ENCODE data around the gene CCSAP.
"Not testable (repeated sequence)": the region's sequence is repeated elsewhere in the genome, so short reads cannot be mapped to it uniquely, and the experiment has no call there.

CCSAP gene

GRCh38 chr1:229379846-229380245 lies 37.0 kb upstream of the CCSAP start:
- no peaks in the 10 kb centered on the region for H3K27me3 ChIP-seq (replicated peaks; ENCODE audit: control insufficient read depth, insufficient read depth, low read length, poor library complexity, severe bottlenecking)
- DNase-seq: no peak

DNA sequence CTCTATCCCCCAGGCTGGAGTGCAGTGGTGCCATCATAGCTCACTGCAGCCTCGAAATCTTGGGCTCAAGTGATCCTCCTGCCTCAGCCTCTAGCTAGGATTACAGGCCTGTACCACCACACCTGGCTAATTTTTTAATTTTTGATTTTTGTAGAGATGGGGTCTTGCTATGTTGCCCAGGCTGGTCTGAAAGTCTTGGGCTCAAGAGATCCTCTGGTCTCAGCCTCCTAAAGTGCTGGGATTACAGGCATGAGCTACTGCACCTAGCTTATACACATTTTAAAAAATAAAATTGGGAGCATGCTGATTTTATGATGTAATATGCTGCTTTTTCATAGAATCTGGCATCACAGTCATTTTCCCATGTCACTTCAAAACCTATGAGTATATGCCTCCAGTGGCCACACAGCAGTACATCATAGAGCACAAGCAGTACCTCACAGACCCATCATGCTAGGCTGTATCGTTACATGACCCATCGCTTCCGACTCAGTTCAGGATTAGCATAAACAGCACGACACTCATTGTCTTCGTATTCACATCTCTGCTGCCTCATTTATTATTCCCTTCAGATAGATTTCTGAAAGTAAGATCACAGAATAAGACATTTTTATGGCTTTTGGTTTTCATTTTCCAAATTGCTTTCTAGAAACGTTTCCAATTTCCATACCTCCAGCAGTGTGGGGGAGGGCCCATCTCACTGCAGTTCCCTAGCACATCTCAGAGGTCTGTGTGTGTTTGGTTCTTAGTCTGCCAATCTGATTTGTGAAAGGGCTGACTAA lies 35.9 kb upstream of the CCSAP start:
- H3K27me3 ChIP-seq (replicated peaks; ENCODE audit: control insufficient read depth, insufficient read depth, low read length, poor library complexity, severe bottlenecking): no peaks in the 10 kb centered on the region
- H3K4me3 ChIP-seq (ENCODE audit: insufficient read depth, low read depth, low read length, poor library complexity, severe bottlenecking): no peak overlapping the region
- H3K9me3 ChIP-seq (ENCODE audit: control insufficient read depth, low read length): no peaks in the 10 kb centered on the region
- no peaks in the 10 kb centered on the region for H3K4me1 ChIP-seq (ENCODE audit: control insufficient read depth, insufficient read depth, low read length, poor library complexity, severe bottlenecking)
- no peak for DNase-seq
- H3K36me3 ChIP-seq (ENCODE audit: control insufficient read depth, insufficient read depth, low read length): no peaks in the 10 kb centered on the region
- H3K27ac ChIP-seq (ENCODE audit: insufficient read depth, low read length, poor library complexity, severe bottlenecking): no peak overlapping the region

More at GRCh38 chr1:229379846-229380245, 37.0 kb upstream of the CCSAP start:
- Histone ChIP-seq H3K36me3 (ENCODE audit: control insufficient read depth, insufficient read depth, low read length) (no peaks in the 10 kb centered on the region), H3K4me1 (ENCODE audit: control insufficient read depth, insufficient read depth, low read length, poor library complexity, severe bottlenecking) (no peaks in the 10 kb centered on the region), H3K27ac (ENCODE audit: insufficient read depth, low read length, poor library complexity, severe bottlenecking) (no peak overlapping the region), H3K9me3 (ENCODE audit: control insufficient read depth, low read length) (no peaks in the 10 kb centered on the region), H3K4me3 (ENCODE audit: insufficient read depth, low read depth, low read length, poor library complexity, severe bottlenecking) (no peak overlapping the region)

DNA sequence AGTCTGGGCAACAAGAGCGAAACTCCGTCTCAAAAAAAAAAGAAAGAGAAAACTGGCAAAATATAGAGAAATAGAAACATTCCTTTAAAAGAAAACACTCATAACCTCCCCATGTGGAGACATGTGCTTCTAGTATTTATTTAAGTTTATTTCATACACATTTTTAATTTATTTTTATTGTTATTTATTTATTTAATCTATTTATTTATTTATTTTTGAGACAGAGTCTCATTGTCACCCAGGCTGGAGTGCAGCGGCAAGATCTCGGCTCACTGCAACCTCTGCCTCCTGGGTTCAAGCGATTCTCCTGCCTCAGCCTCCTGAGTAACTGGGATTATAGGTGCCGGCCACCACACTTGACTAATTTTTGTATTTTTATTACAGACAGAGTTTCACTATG lies 35.2 kb upstream of the CCSAP start:
- DNase-seq: not testable (repeated sequence)

DNA sequence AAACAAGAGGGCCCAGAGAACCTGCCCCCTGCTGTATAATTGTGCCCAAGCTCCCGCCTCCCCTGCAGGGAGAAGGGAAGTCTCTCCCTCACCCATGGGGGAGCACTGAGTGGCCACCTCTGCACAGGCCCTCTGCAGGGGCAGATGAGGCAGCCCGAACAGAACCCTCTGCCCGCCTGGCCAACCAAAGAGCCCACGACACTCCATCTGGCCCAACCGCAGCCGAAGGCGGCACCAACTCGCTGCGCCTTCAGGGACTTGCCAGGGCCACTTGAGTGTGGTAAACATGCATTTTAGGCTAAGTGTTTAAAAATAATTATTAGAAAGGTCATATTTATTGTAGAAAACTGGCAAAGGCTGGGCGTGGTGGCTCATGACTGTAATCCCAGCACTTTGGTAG lies 34.6 kb upstream of the CCSAP start:
- H3K4me1 ChIP-seq (ENCODE audit: control insufficient read depth, insufficient read depth, low read length, poor library complexity, severe bottlenecking): no peaks in the 10 kb centered on the region
- H3K9me3 ChIP-seq (ENCODE audit: control insufficient read depth, low read length): no peaks in the 10 kb centered on the region
- H3K36me3 ChIP-seq (ENCODE audit: control insufficient read depth, insufficient read depth, low read length): no peaks in the 10 kb centered on the region
- H3K4me3 ChIP-seq (ENCODE audit: insufficient read depth, low read depth, low read length, poor library complexity, severe bottlenecking): no peak overlapping the region
- H3K27me3 ChIP-seq (replicated peaks; ENCODE audit: control insufficient read depth, insufficient read depth, low read length, poor library complexity, severe bottlenecking): no peaks in the 10 kb centered on the region
- H3K27ac ChIP-seq (ENCODE audit: insufficient read depth, low read length, poor library complexity, severe bottlenecking): no peak overlapping the region
- no peak for DNase-seq

More for the DNA sequence above, 35.2 kb upstream of the CCSAP start:
- not testable (repeated sequence) for H3K27ac ChIP-seq (ENCODE audit: insufficient read depth, low read length, poor library complexity, severe bottlenecking); H3K4me1 ChIP-seq (ENCODE audit: control insufficient read depth, insufficient read depth, low read length, poor library complexity, severe bottlenecking); H3K9me3 ChIP-seq (ENCODE audit: control insufficient read depth, low read length); H3K4me3 ChIP-seq (ENCODE audit: insufficient read depth, low read depth, low read length, poor library complexity, severe bottlenecking); H3K36me3 ChIP-seq (ENCODE audit: control insufficient read depth, insufficient read depth, low read length); H3K27me3 ChIP-seq (replicated peaks; ENCODE audit: control insufficient read depth, insufficient read depth, low read length, poor library complexity, severe bottlenecking)

- no peak overlapping the region for H3K27ac ChIP-seq (ENCODE audit: insufficient read depth, low read length, poor library complexity, severe bottlenecking)
- no peaks in the 10 kb centered on the region for H3K9me3 ChIP-seq (ENCODE audit: control insufficient read depth, low read length)
- no peak overlapping the region for H3K4me3 ChIP-seq (ENCODE audit: insufficient read depth, low read depth, low read length, poor library complexity, severe bottlenecking)
Measured at GRCh38 chr1:229376521-229376920, 33.7 kb upstream of the CCSAP start.

GRCh38 chr1:229374485-229374884 lies 31.6 kb upstream of the CCSAP start:
- Histone ChIP-seq H3K27me3 (replicated peaks; ENCODE audit: control insufficient read depth, insufficient read depth, low read length, poor library complexity, severe bottlenecking) (no peaks in the 10 kb centered on the region), H3K4me3 (ENCODE audit: insufficient read depth, low read depth, low read length, poor library complexity, severe bottlenecking) (no peak overlapping the region), H3K36me3 (ENCODE audit: control insufficient read depth, insufficient read depth, low read length) (no peaks in the 10 kb centered on the region), H3K9me3 (ENCODE audit: control insufficient read depth, low read length) (no peaks in the 10 kb centered on the region), H3K27ac (ENCODE audit: insufficient read depth, low read length, poor library complexity, severe bottlenecking) (no peak overlapping the region), H3K4me1 (ENCODE audit: control insufficient read depth, insufficient read depth, low read length, poor library complexity, severe bottlenecking) (no peaks in the 10 kb centered on the region)
- no peak for DNase-seq

More at GRCh38 chr1:229376521-229376920, 33.7 kb upstream of the CCSAP start:
- H3K4me1 ChIP-seq (ENCODE audit: control insufficient read depth, insufficient read depth, low read length, poor library complexity, severe bottlenecking): no peaks in the 10 kb centered on the region
- no peaks in the 10 kb centered on the region for H3K36me3 ChIP-seq (ENCODE audit: control insufficient read depth, insufficient read depth, low read length)
- no peaks in the 10 kb centered on the region for H3K27me3 ChIP-seq (replicated peaks; ENCODE audit: control insufficient read depth, insufficient read depth, low read length, poor library complexity, severe bottlenecking)
- DNase-seq: no peak

- Histone ChIP-seq H3K9me3 (ENCODE audit: control insufficient read depth, low read length) (no peaks in the 10 kb centered on the region), H3K36me3 (ENCODE audit: control insufficient read depth, insufficient read depth, low read length) (no peaks in the 10 kb centered on the region), H3K27ac (ENCODE audit: insufficient read depth, low read length, poor library complexity, severe bottlenecking) (no peak overlapping the region), H3K4me3 (ENCODE audit: insufficient read depth, low read depth, low read length, poor library complexity, severe bottlenecking) (no peak overlapping the region), H3K4me1 (ENCODE audit: control insufficient read depth, insufficient read depth, low read length, poor library complexity, severe bottlenecking) (no peaks in the 10 kb centered on the region), H3K27me3 (replicated peaks; ENCODE audit: control insufficient read depth, insufficient read depth, low read length, poor library complexity, severe bottlenecking) (no peaks in the 10 kb centered on the region)
- no peak for DNase-seq
Measured at GRCh38 chr1:229373395-229373794, 30.5 kb upstream of the CCSAP start.

GRCh38 chr1:229372251-229372650 lies 29.4 kb upstream of the CCSAP start:
- Histone ChIP-seq H3K27me3 (replicated peaks; ENCODE audit: control insufficient read depth, insufficient read depth, low read length, poor library complexity, severe bottlenecking) (no peaks in the 10 kb centered on the region), H3K27ac (ENCODE audit: insufficient read depth, low read length, poor library complexity, severe bottlenecking) (no peak overlapping the region), H3K4me1 (ENCODE audit: control insufficient read depth, insufficient read depth, low read length, poor library complexity, severe bottlenecking) (no peaks in the 10 kb centered on the region), H3K36me3 (ENCODE audit: control insufficient read depth, insufficient read depth, low read length) (no peaks in the 10 kb centered on the region), H3K4me3 (ENCODE audit: insufficient read depth, low read depth, low read length, poor library complexity, severe bottlenecking) (no peak overlapping the region), H3K9me3 (ENCODE audit: control insufficient read depth, low read length) (no peaks in the 10 kb centered on the region)
- no peak for DNase-seq

- Histone ChIP-seq H3K27me3 (replicated peaks; ENCODE audit: control insufficient read depth, insufficient read depth, low read length, poor library complexity, severe bottlenecking) (no peaks in the 10 kb centered on the region), H3K27ac (ENCODE audit: insufficient read depth, low read length, poor library complexity, severe bottlenecking) (no peak overlapping the region), H3K4me1 (ENCODE audit: control insufficient read depth, insufficient read depth, low read length, poor library complexity, severe bottlenecking) (no peaks in the 10 kb centered on the region), H3K4me3 (ENCODE audit: insufficient read depth, low read depth, low read length, poor library complexity, severe bottlenecking) (no peak overlapping the region), H3K36me3 (ENCODE audit: control insufficient read depth, insufficient read depth, low read length) (no peaks in the 10 kb centered on the region), H3K9me3 (ENCODE audit: control insufficient read depth, low read length) (no peaks in the 10 kb centered on the region)
- no peak for DNase-seq
Measured at GRCh38 chr1:229371624-229372023, 28.8 kb upstream of the CCSAP start.

DNA sequence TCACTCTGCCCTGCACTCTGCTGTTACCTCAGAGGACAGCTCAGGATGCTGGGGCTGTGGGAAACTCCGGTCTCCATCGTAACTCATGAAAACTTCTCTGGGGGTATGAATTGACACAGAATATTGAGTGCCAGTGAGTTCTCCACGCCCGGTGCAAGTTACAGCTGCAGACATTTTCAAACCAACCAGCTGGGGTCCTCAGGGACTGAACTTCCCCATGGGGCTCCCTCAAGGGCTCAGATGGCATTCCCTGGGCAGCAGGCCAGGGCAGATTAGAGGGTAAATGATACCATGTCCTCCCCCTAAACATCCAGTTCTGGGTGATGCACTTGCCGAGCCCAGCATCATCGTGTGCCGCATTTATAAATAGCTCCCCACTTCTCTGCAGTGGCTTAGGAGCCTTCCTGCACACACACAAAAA lies 27.8 kb upstream of the CCSAP start:
- no peaks in the 10 kb centered on the region for H3K4me1 ChIP-seq (ENCODE audit: control insufficient read depth, insufficient read depth, low read length, poor library complexity, severe bottlenecking)
- no peaks in the 10 kb centered on the region for H3K36me3 ChIP-seq (ENCODE audit: control insufficient read depth, insufficient read depth, low read length)
- H3K4me3 ChIP-seq (ENCODE audit: insufficient read depth, low read depth, low read length, poor library complexity, severe bottlenecking): no peak overlapping the region
- no peaks in the 10 kb centered on the region for H3K9me3 ChIP-seq (ENCODE audit: control insufficient read depth, low read length)
- H3K27me3 ChIP-seq (replicated peaks; ENCODE audit: control insufficient read depth, insufficient read depth, low read length, poor library complexity, severe bottlenecking): no peaks in the 10 kb centered on the region
- no peak for DNase-seq
- no peak overlapping the region for H3K27ac ChIP-seq (ENCODE audit: insufficient read depth, low read length, poor library complexity, severe bottlenecking)

Measured in effector memory CD4-positive, alpha-beta T cell (primary cell).